VCaP (cell line): Measurements from ENCODE around the gene KRT33A.
"Not testable (repeated sequence)": the region's sequence is repeated elsewhere in the genome, so short reads cannot be mapped to it uniquely, and the experiment has no call there.

ENCODE experiments used
- H3K27ac ChIP-seq: fragments of 450-650 bp; 2 replicates; pipeline ENCODE4 v1.5.1; 2017
- TF ChIP-seq, protein P1 (sequence below): fragments of 450-650 bp; conservative IDR thresholded peaks from 2 replicates; pipeline ENCODE4 v1.5.1; 2017; ENCODE audit warnings: mild to moderate bottlenecking, moderate library complexity

The KRT33A gene

DNA sequence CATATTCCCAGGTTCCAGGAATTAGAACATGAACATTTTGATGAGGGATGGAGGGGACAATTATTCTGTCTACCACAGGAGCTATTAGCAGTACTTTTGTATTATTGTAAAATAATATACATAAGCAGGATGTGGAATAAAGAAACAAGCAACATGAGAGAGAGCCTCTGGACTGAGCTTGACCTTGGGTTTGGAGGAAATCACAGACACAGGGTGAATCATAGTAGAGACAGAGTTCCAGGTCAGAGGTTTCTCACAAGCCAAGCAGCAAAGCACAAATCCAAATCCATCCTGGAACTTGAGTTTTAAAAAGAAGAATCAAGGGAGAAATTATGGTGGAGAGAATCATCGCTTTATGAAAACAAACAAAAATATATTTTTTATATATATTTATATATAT is 41.6 kb upstream of the KRT33A start:
- no peak overlapping the region for H3K27ac ChIP-seq
- TF ChIP-seq, protein P1, sequence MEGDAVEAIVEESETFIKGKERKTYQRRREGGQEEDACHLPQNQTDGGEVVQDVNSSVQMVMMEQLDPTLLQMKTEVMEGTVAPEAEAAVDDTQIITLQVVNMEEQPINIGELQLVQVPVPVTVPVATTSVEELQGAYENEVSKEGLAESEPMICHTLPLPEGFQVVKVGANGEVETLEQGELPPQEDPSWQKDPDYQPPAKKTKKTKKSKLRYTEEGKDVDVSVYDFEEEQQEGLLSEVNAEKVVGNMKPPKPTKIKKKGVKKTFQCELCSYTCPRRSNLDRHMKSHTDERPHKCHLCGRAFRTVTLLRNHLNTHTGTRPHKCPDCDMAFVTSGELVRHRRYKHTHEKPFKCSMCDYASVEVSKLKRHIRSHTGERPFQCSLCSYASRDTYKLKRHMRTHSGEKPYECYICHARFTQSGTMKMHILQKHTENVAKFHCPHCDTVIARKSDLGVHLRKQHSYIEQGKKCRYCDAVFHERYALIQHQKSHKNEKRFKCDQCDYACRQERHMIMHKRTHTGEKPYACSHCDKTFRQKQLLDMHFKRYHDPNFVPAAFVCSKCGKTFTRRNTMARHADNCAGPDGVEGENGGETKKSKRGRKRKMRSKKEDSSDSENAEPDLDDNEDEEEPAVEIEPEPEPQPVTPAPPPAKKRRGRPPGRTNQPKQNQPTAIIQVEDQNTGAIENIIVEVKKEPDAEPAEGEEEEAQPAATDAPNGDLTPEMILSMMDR: no peak

DNA sequence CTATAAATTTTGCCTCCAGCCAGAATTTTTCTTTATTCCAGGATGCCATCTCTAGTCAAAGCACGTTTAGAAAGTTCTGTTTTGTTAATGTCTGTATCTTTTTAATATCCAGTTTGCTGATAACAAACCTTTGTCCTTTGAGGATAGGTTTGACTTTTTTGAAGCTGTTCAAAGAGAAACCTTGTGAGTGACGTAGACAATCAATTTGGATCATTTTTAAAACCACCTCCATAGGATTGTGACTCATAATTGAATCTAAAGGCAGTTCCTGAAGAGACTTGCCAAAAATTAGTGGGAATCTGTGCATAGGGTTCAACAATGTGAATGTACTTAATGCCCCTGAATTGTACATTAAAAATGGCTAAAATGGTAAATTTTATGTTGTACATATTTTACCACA is 40.9 kb upstream of the KRT33A start:
- no peak overlapping the region for H3K27ac ChIP-seq
- TF ChIP-seq, protein P1: no peak

DNA sequence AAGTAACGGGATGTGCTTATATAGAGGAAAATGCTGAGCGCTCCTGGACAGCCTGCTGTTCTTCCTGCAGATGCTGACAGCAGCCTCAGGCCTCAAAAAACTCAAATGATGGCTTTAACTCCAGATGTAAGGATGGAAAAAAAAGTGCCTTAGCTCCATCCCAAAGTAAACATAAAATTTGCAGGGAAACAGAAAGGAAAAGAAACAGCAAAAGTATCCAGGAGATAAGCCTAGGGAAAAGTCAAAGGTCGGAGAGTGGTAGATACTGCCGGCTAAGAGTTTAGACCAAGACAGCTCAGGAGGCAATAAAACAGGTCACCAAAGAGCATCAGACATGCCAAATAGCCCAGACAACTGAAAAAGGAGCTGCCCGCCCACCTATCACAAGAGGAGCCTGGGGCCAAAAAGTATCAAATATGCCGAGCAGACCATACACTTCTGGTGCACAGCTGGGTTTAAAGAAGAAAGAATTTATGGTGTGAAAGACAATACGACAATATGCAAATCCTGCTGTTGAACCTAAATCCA is 39.8 kb upstream of the KRT33A start:
- no peak overlapping the region for H3K27ac ChIP-seq
- TF ChIP-seq, protein P1: no peak

DNA sequence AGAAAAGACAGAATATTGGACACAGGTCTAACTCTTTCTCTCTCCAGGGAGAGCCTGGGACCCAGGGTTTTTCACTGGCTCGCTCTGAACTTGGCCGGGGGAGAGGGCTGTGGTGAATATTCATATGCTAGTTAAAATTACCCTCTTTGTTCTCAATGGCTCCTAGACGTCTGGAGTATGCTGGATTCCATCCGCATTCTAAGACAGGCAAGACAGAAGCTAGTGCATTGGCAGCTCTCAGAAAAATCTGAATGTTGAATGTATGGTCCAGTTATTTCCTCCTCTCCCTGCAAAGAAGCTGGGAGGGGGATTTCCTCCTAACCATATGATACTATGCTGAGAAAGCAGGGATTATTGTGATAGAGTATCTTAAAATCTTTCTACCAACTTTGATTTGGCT is 37.0 kb upstream of the KRT33A start:
- TF ChIP-seq, protein P1: no peak
- no peak overlapping the region for H3K27ac ChIP-seq

DNA sequence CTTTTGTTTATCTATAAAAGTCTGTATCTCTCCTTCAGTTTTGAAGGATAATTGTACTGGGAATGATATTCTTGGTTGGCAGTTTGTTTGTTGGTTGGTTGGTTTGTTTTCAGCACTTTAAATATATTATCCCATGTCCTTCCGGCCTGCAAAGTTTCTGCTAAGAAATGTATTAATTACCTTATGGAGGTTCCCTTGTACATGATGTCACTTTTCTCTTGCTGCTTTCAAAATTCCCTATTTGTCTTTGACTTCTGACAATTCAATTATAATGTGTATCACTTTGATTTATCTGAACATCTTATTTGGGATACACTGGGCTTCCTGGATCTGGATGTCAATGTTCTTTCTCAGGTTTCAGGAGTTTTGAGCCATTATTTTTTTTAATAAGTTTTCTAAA is 35.6 kb upstream of the KRT33A start:
- H3K27ac ChIP-seq: no peak overlapping the region
- TF ChIP-seq, protein P1: no peak

DNA sequence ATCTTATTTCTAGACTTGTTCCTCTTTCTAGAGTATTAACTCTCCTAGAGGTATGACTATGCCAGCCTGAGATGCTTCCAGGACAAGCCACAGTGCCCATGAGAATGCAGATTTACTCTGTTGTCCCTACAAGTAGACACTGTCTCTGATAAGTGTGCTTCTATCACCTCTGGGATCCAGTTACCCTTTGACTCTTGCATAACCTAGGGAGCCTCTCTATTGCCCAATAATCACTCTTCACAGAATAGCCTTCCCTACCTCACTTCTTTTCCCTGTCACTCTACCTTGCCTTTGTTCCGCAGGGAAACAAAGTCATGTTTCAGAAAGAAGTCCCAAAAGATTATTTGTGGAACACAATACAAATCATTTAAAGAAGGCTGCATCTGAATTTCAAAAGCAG is 33.1 kb upstream of the KRT33A start:
- TF ChIP-seq, protein P1: no peak
- H3K27ac ChIP-seq: no peak overlapping the region

DNA sequence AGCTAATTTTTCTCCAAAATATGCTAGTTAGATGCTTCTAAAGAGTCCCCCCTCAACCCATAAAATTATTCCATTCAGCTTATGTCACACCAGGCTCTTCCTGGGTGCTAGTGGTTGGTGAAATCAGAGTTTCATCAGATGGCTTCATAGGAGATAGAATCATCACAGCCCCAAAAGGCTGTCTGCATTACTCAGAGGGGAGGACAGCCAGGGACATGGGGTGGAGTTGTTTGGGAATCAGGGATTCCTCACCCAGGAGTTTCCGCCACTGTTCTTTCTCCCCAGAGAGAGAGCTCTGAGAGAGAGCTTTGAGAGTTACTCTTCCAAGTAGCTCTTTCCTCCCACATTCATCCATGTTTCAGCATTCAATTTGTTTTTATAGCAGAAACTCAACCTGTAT is 31.8 kb upstream of the KRT33A start:
- TF ChIP-seq, protein P1: no peak
- H3K27ac ChIP-seq: no peak overlapping the region

DNA sequence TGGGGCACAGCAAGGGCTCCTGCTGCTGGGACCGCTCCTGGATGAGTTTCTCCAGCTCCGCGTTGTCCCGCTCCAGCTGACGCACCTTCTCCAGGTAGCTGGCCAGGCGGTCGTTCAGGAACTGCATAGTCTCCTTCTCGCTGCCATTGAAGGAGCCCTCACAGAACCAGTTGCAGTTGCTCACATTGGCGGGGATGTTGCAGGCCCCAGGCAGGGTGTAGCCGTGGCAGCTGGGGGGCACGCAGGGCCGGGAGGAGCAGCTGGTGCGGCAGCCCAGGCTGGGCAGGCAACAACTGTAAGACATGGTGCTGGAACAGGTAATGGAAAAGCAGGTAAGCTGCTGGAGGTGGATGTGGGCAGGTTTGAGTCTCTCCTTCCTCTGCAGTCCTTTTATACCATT is 31.3 kb upstream of the KRT33A start, which contains the start of gene KRT34:
Gene KRT34, minus strand, starts transcription at position 364 of the 400 bp plus-strand sequence. Its CDS starts 60 bp downstream, at position 304.
- H3K27ac ChIP-seq: not testable (repeated sequence)

DNA sequence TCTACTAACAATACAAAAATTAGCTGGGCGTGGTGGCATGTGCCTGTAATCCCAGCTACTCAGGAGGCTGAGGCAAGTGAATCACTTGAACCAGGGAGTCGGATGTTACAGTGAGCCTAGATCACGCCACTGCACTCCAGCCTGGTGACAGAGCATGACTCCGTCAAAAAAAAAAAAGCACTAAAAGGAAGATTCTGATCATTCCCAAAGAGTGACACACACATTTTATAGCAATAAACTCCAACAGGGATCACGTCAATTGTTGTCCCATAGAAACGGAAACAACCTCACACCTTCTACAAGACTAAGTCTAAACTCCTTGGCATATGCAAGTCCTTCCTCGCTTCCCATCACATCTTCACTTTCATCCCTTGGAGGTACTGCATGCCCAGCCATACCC is 29.5 kb upstream of the KRT33A start:
- H3K27ac ChIP-seq: not testable (repeated sequence)
